Measurements from ENCODE around the gene SLC46A1.

The SLC46A1 gene

DNA sequence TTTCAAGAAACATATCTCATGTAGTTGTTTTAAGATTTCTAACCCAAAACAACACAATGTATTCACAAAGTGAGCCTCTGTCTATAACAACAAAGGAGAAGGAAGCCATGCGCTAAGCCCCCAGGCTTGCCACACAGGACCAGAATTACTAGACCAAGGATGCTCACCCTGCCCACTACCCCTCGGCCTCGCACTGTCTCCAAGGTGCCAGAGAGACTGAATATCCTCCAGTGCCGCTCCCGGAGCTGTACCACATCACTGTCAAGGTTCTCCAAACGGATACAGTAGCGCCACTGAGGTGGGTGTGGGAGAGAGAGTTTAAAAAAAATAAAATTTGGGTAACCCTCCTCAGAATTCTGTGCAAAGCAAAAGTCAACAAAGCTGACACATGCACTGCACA, 55.7 kb downstream of the SLC46A1 start:
- DNase-seq (ENCODE audit: low spot score): no peak

- no peak for DNase-seq (ENCODE audit: low spot score)
These were observed 57.0 kb downstream of the SLC46A1 start for GRCh38 chr17:28348979-28349378.

DNA sequence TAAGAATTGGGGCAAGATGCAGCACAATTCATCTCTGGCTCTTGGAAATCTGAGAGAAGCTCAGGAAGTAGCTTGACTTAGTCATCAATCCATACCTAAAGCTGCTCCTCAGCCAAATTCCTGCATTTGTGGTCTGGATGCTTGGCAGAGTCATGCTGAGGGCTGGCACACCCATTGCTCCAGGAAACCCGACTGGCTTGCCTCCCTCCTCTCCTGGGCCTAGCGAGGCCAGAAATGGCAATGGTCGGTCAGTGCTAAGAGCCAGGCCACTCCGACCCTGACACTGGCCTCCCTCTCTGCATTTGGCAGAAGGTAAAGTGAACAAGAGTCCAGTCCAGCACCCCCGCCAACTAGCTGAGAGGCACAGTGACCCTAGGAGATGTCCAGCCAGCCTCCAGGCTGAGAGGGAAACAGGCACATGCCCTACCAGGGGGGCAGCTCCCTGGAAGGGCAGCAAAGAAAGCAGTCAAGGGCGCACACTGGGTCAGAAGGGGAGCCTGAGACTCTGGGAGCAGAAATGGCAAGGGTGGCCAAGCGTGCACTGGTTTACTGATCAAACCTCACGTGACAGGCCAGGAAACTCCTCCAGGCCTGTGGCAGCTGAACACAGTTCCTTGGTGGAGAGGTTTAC, 58.6 kb downstream of the SLC46A1 start:
- no peak for DNase-seq (ENCODE audit: low spot score)

DNA sequence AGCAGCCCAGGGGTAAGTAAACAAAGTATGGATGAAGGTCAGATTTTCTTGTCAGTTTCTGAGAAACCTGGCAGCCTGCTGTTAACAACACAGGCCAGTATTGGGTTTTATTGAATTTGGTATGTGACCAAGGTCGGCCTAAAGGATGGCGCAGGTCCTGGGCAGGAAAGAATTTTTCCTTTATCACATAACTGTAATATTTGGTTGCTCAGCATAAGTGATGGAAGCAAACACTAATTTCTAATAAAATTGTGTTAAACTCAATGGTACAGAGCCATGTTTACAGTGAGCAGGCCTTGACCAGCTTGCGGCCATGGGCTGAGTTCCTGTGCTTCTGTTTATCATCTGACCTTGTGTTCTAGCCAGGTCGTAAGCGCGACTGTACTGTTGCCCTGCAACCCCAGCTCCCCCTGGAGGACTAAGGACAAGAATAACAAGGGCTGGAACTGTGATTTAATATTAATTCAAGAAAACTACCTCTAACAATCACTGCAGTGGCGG, 59.2 kb downstream of the SLC46A1 start:
- DNase-seq (ENCODE audit: low spot score): no peak

DNA sequence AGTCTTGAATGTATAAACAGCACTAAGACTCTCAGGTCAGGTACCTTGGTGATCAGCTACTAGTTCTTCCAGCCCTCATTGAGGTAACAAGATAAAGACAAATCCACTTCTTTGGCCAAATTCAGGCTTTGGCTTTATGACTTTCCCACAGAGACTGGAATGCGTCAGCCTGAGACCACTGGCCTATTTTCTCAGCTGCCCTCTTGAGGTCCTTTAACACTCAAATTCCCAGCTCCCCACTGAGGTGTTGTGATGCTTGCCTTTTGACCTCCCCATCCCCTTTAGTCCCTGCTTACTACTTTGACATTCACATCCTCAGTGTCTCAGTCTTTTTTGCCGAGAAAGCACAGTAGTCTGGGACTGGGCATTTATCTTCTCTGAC, 59.8 kb downstream of the SLC46A1 start:
- DNase-seq (ENCODE audit: low spot score): no peak

DNA sequence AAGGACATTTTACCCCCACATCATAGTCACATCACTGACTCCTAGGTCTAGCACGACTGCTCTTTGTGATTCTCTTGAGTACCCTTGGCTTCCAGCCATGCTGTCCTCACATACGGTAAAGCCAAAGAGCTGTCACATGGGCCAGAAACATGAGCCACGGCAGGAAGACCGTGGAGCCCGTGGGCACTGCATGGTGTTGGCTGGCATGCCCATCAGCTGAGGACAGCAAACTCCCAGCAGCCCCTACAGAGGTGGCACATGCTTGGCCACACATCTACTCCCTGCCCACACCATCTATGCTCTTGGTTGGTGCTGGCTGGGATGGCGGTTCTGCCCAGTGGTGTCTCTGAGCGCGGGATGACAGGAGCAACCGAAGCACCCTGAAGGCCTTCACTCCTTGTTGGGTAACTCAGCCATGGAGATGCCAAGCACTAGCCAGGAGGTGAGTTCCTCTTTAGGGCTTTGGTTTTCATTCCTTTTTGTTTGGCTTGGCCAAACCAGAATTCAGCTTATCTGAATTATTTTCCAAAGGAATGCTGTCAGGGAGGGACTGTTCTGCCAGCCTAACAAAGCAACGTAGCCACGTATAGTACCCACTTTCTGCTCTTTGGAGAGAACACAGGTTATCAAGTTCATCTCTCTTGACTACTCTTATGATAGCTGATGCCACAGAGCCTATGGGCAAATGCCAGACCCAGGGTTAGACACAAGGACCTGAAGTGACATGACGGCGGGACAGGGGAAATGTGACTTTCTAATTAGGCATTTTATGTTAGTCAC, 60.4 kb downstream of the SLC46A1 start:
- DNase-seq (ENCODE audit: low spot score): no peak
